K562 (cell line): ENCODE data around the gene PIGT. TPM values are rescaled to one million over a fixed set of nuclear protein-coding genes. Genes with fewer than 3 reads are reported as not detected.

Experiments used
- ASH1L ChIP-seq: fragments of 450-650 bp; IDR thresholded peaks from 2 replicates; pipeline ENCODE4 v1.6.1; 2018; ENCODE audit warnings: borderline replicate concordance, mild to moderate bottlenecking, low read depth; ENCODE audit not compliant: partially characterized antibody
- HDAC1 ChIP-seq, 2 experiments: fragments of 450-650 bp; IDR thresholded peaks; 2 replicates each; pipeline ENCODE4 v1.6.1; 2016 to 2017; ENCODE audit warnings: inconsistent platforms in 1 of 2, mild to moderate bottlenecking in 1 of 2, moderate library complexity in 1 of 2
- SMC3 ChIP-seq: conservative IDR thresholded peaks from 2 replicates; pipeline ENCODE4 v1.6.1; 2011; ENCODE audit warnings: low read depth, low read length, improper control_type of control experiment; ENCODE audit not compliant: insufficient read depth
- TBP ChIP-seq: optimal IDR thresholded peaks from 2 replicates; pipeline ENCODE3; 2011; ENCODE audit warnings: low read depth, low read length, improper control_type of control experiment
- XRCC3 ChIP-seq: fragments of 450-650 bp; IDR thresholded peaks from 2 replicates; pipeline ENCODE4 v1.6.1; 2017; ENCODE audit warnings: mild to moderate bottlenecking, moderate library complexity
- polyA plus RNA-seq, 8 experiments: library from polyadenylated mRNA; depleted of rRNA in 4 of 8; stranded (reverse) in 5 of 8; unstranded in 3 of 8; fragments of >200 nt; fragmentation: Nextera tagmentation in 2 of 8; fragmentation: Illumina TruSeq in 1 of 8; extraction: Ambion mirVana in 2 of 8; extraction: Trizol in 1 of 8; gene quantifications; 2 replicates each; pipeline versions ENCODE4 v1.2.1 to v1.2.3, GENCODE V29; 2011 to 2014; ENCODE audit warnings: inconsistent platforms in 1 of 8, missing spikeins in 1 of 8
- total RNA-seq, 7 experiments: library from RNA; depleted of rRNA in 6 of 7; stranded (reverse); fragments of >200 nt in 6 of 7; fragmentation: Illumina TruSeq in 2 of 7; extraction: Trizol in 2 of 7; gene quantifications; 2 replicates each; pipeline versions ENCODE4 v1.2.1 to v1.2.3, GENCODE V29; 2011 to 2021; ENCODE audit warnings: low replicate concordance in 1 of 7
- TF ChIP-seq, protein P1 (sequence below): fragments of 250-450 bp; sonication (Bioruptor Pico); IDR thresholded peaks from 2 replicates; pipeline ENCODE4 v1.5.0; 2020; ENCODE audit warnings: mild to moderate bottlenecking
- TF ChIP-seq, protein P2 (sequence below): fragments of 450-650 bp; IDR thresholded peaks from 2 replicates; pipeline ENCODE4 v1.6.1; 2016; ENCODE audit warnings: antibody characterized with exemption

PIGT gene
- total and polyA plus RNA-seq, 9 of the 15 experiments (the other 6 are each of a cell fraction or from before 2014, with no cell fraction given): 14.6 to 108 (median 46.9) TPM

DNA sequence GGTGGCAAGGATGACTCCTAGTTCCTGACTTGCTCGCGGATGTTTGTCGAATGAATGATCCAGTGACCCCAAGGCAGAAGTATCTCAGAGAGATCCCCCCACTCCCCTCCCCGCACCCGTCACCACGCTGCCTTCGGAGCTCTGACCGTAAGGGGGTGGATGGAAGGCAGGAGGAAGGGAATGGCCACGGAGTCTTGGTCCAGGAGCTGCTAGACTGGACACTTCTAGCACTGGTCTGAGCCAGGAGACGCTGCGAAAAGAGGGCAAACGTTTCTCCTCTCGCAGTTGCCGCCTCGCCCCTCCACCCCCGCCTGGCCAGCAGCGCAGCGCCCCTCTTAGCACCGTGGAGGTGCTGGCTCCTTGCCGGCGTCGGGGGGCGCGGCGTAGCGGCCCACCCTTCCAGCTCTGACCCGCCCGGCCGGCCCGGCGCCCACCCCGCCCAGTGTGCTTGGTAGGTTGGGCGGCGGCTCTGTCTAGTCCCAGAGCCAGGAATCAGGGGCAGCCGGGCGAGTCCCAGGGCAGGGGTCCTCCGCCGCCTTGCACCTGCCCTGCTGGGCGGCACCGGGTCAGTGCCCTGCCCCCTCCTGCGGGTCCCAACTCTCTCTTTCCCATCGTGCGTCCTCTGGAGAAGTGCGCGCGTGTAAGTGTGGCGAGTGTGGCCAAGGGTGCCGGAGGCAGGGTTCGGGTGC is 10.2 kb upstream of the PIGT start (continued):
- TF ChIP-seq, protein P1, sequence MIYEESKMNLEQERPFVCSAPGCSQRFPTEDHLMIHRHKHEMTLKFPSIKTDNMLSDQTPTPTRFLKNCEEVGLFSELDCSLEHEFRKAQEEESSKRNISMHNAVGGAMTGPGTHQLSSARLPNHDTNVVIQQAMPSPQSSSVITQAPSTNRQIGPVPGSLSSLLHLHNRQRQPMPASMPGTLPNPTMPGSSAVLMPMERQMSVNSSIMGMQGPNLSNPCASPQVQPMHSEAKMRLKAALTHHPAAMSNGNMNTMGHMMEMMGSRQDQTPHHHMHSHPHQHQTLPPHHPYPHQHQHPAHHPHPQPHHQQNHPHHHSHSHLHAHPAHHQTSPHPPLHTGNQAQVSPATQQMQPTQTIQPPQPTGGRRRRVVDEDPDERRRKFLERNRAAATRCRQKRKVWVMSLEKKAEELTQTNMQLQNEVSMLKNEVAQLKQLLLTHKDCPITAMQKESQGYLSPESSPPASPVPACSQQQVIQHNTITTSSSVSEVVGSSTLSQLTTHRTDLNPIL (CRISPR knock-in tag): no peak
- TF ChIP-seq SMC3 (no peak), TBP (peak; percentile 8), HDAC1 (IDR thresholded peaks at IDR 0.05) (0 out of 4 replicates have a peak, but pooled peaks of 1 of the 2 experiments have one; percentile 27), XRCC3 (no peak), ASH1L (no peak)
- TF ChIP-seq, protein P2, sequence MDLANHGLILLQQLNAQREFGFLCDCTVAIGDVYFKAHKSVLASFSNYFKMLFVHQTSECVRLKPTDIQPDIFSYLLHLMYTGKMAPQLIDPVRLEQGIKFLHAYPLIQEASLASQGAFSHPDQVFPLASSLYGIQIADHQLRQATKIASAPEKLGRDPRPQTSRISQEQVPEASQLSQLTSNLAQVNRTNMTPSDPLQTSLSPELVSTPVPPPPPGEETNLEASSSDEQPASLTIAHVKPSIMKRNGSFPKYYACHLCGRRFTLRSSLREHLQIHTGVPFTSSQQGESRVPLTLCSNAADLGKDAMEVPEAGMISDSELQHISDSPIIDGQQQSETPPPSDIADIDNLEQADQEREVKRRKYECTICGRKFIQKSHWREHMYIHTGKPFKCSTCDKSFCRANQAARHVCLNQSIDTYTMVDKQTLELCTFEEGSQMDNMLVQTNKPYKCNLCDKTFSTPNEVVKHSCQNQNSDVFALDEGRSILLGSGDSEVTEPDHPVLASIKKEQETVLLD: 0 out of 2 replicates have a peak, but pooled peaks have one; percentile 19
